ENCODE results near the gene SETX.

SETX gene

GRCh38 chr9:132366481-132366880, 11.7 kb upstream of the SETX start:
- Histone ChIP-seq H3K4me1 (peaks cover 0 to 41% (median 12%) of the 10 kb centered on the region in 10 experiments; a peak in 12 of 20 replicates), H3K9ac (no peak overlapping the region), H3K9me3 (replicated peaks in 1 of 11) (no peaks in the 10 kb centered on the region), H3K4me3 (no peak overlapping the region), H4K20me1 (no peaks in the 10 kb centered on the region), H3K27ac (no peak overlapping the region), H3K36me3 (no peaks in the 10 kb centered on the region), H3K4me2 (peak overlapping the region in 3 of 11 experiments; percentile 52 to 76 (median 59); a peak in 4 of 22 replicates), H3K27me3 (no peaks in the 10 kb centered on the region)
- TF ChIP-seq Cebpa-rat (IDR thresholded peaks at IDR 0.05), result no peak

- peak overlapping the region in 1 of 11 experiments; percentile 27; a peak in 1 of 22 replicates for H3K9ac ChIP-seq
These were observed 11.2 kb upstream of the SETX start for GRCh38 chr9:132365986-132366385.

GRCh38 chr9:132364068-132364467, 9.3 kb upstream of the SETX start:
- no peak for TF ChIP-seq Cebpa-rat (IDR thresholded peaks at IDR 0.05)
- Histone ChIP-seq H3K9me3 (replicated peaks in 1 of 11) (no peaks in the 10 kb centered on the region), H3K36me3 (no peaks in the 10 kb centered on the region), H3K4me3 (no peak overlapping the region), H3K4me1 (peaks cover 0 to 27% (median 4%) of the 10 kb centered on the region in 10 experiments; a peak in 9 of 20 replicates), H3K9ac (no peak overlapping the region), H3K27ac (no peak overlapping the region), H3K27me3 (no peaks in the 10 kb centered on the region), H4K20me1 (no peaks in the 10 kb centered on the region), H3K4me2 (no peak overlapping the region)

More at GRCh38 chr9:132365986-132366385, 11.2 kb upstream of the SETX start:
- Histone ChIP-seq H3K4me2 (peak overlapping the region in 4 of 11 experiments; percentile 37 to 76 (median 56); a peak in 5 of 22 replicates), H3K27me3 (no peaks in the 10 kb centered on the region), H3K9me3 (replicated peaks in 1 of 11) (no peaks in the 10 kb centered on the region), H3K27ac (0 out of 22 replicates have a peak overlapping the region, but pooled peaks of 1 of the 11 experiments have one; percentile 19), H3K4me3 (no peak overlapping the region), H3K36me3 (no peaks in the 10 kb centered on the region), H3K4me1 (peaks cover 0 to 38% (median 10%) of the 10 kb centered on the region in 10 experiments; a peak in 11 of 20 replicates), H4K20me1 (no peaks in the 10 kb centered on the region)
- TF ChIP-seq Cebpa-rat (IDR thresholded peaks at IDR 0.05), result no peak

- H4K20me1 ChIP-seq, result peaks cover 0 to 14% (median 12%) of the 10 kb centered on the region in 11 experiments; a peak in 13 of 22 replicates
- peaks cover 24 to 46% (median 37%) of the 10 kb centered on the region in 10 experiments for H3K4me1 ChIP-seq
- TF ChIP-seq Cebpa-rat (IDR thresholded peaks at IDR 0.05), result no peak
- peaks cover 0 to 6% (median 0%) of the 10 kb centered on the region in 11 experiments; a peak in 2 of 22 replicates for H3K9me3 ChIP-seq (replicated peaks in 1 of 11)
- H3K9ac ChIP-seq, result no peak overlapping the region
- no peak overlapping the region for H3K4me3 ChIP-seq
- peak overlapping the region in 6 of 11 experiments; percentile 11 to 34 (median 26); a peak in 2 of 22 replicates for H3K4me2 ChIP-seq
- no peak overlapping the region for H3K27ac ChIP-seq
- H3K36me3 ChIP-seq, result peaks cover 4 to 11% (median 7%) of the 10 kb centered on the region in 11 experiments; a peak in 19 of 22 replicates
- H3K27me3 ChIP-seq, result no peaks in the 10 kb centered on the region
These were observed 3.0 kb upstream of the SETX start for GRCh38 chr9:132357764-132358163.

- H3K27ac ChIP-seq, result peak overlapping the region in 9 of 11 experiments; percentile 22 to 99 (median 98); a peak in 11 of 22 replicates
- no peak for TF ChIP-seq Cebpa-rat (IDR thresholded peaks at IDR 0.05)
- H3K4me1 ChIP-seq, result peaks cover 37 to 59% (median 50%) of the 10 kb centered on the region in 10 experiments
- H3K36me3 ChIP-seq, result peaks cover 15 to 25% (median 21%) of the 10 kb centered on the region in 11 experiments; a peak in 19 of 22 replicates
- no peak overlapping the region for H3K4me3 ChIP-seq
- H3K9me3 ChIP-seq (replicated peaks in 1 of 11), result peaks cover 0 to 6% (median 0%) of the 10 kb centered on the region in 11 experiments; a peak in 2 of 22 replicates
- H3K4me2 ChIP-seq, result peak overlapping the region; percentile 47 to 94 (median 67); a peak in 17 of 22 replicates
- H4K20me1 ChIP-seq, result peaks cover 5 to 28% (median 23%) of the 10 kb centered on the region in 11 experiments; a peak in 15 of 22 replicates
- H3K27me3 ChIP-seq, result no peaks in the 10 kb centered on the region
- no peak overlapping the region for H3K9ac ChIP-seq
These were observed 1.6 kb upstream of the SETX start for GRCh38 chr9:132356324-132356924.

- H3K9ac ChIP-seq, result peak overlapping the region; percentile 51 to 99 (median 97)
- H3K4me3 ChIP-seq, result peak overlapping the region; percentile 59 to 96 (median 83)
- H3K27ac ChIP-seq, result peak overlapping the region in 10 of 11 experiments; percentile 19 to 99 (median 62); a peak in 18 of 22 replicates
- H3K36me3 ChIP-seq, result peaks cover 53 to 71% (median 64%) of the 10 kb centered on the region in 11 experiments
- TF ChIP-seq Cebpa-rat (IDR thresholded peaks at IDR 0.05), result no peak
- peak overlapping the region; percentile 83 to 99 (median 94) for H3K4me2 ChIP-seq
- peaks cover 0 to 4% (median 0%) of the 10 kb centered on the region in 11 experiments; a peak in 2 of 22 replicates for H3K9me3 ChIP-seq (replicated peaks in 1 of 11)
- peaks cover 29 to 75% (median 58%) of the 10 kb centered on the region in 11 experiments; a peak in 19 of 22 replicates for H4K20me1 ChIP-seq
- H3K4me1 ChIP-seq, result peaks cover 54 to 70% (median 66%) of the 10 kb centered on the region in 10 experiments
- H3K27me3 ChIP-seq, result no peaks in the 10 kb centered on the region
These were observed 3.3 kb downstream of the SETX start for GRCh38 chr9:132351404-132352045.

GRCh38 chr9:132350861-132351315, 3.9 kb downstream of the SETX start:
- Histone ChIP-seq H3K36me3 (peaks cover 60 to 77% (median 70%) of the 10 kb centered on the region in 11 experiments), H4K20me1 (peaks cover 29 to 82% (median 65%) of the 10 kb centered on the region in 11 experiments; a peak in 19 of 22 replicates), H3K4me1 (peaks cover 48 to 64% (median 61%) of the 10 kb centered on the region in 10 experiments), H3K27ac (peak overlapping the region; percentile 19 to 99 (median 62); a peak in 19 of 22 replicates), H3K4me3 (peak overlapping the region; percentile 59 to 96 (median 83)), H3K4me2 (peak overlapping the region; percentile 83 to 99 (median 94)), H3K9me3 (replicated peaks in 1 of 11) (no peaks in the 10 kb centered on the region), H3K9ac (peak overlapping the region; percentile 51 to 99 (median 97)), H3K27me3 (no peaks in the 10 kb centered on the region)
- no peak for TF ChIP-seq Cebpa-rat (IDR thresholded peaks at IDR 0.05)

- no peak for TF ChIP-seq Cebpa-rat (IDR thresholded peaks at IDR 0.05)
- H3K36me3 ChIP-seq, result peaks cover 82 to 97% (median 92%) of the 10 kb centered on the region in 11 experiments
These were observed 6.1 kb downstream of the SETX start for GRCh38 chr9:132348676-132349075.

More at GRCh38 chr9:132348676-132349075, 6.1 kb downstream of the SETX start:
- H3K9me3 ChIP-seq (replicated peaks in 1 of 11), result no peaks in the 10 kb centered on the region
- H3K4me1 ChIP-seq, result peaks cover 40 to 55% (median 51%) of the 10 kb centered on the region in 10 experiments
- no peaks in the 10 kb centered on the region for H3K27me3 ChIP-seq
- H3K9ac ChIP-seq, result no peak overlapping the region; a peak in 1 of 22 replicates
- peaks cover 29 to 100% (median 84%) of the 10 kb centered on the region in 11 experiments; a peak in 20 of 22 replicates for H4K20me1 ChIP-seq
- H3K27ac ChIP-seq, result peak overlapping the region in 5 of 11 experiments; percentile 10 to 36 (median 11); a peak in 3 of 22 replicates
- H3K4me2 ChIP-seq, result peak overlapping the region in 7 of 11 experiments; percentile 0 to 40 (median 9); a peak in 6 of 22 replicates
- no peak overlapping the region for H3K4me3 ChIP-seq

Measured in BLaER1 treated with 17β-estradiol and CSF1 and Interleukin-3, amounts not matched to agents 10 nM and 100 nM (cell line).